ENCODE measurements around the gene RELT.

RELT gene

DNA sequence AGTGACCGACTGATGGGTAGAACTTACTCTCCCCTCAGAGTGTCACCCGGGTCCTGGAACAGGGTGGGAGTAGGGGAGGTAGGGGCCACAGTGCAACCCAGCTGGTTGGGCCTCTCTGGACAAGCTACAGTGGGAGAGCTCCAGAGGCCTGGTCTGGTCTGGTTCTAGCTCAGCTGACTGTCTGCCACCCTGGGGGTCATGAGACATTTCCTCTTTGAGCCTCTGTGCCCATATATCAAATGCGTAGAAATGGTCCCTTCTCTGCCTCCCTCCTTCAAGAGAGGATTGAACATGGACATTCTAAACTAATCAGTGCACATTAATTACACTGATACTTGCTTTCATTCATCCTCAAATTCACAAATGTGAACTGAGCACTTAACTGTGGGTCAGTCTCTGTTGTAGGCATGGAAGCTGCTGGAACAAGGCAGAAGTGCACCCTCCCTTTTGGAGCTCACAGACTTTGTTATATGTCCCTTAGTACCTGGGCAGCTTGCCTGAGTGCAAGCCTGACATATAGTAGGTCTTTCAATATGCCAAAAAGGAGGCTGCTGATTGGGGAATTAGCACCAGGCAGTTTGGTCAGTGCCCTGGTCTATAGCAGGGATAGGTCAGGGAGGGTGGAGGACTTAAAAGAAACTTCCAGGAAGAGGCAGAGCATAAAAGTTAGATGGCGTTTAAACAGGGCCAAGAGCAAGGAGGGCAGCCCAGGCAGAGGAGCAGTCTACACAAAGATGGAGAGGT lies 42.4 kb upstream of the RELT start:
- no peak overlapping the region for H3K4me3 ChIP-seq (replicated peaks; ENCODE audit: low read depth, low read length)
- DNase-seq (ENCODE audit: low read depth): no peak
- no peak for TF ChIP-seq CTCF (IDR thresholded peaks at IDR 0.05; ENCODE audit: low read length, missing control alignments)

DNA sequence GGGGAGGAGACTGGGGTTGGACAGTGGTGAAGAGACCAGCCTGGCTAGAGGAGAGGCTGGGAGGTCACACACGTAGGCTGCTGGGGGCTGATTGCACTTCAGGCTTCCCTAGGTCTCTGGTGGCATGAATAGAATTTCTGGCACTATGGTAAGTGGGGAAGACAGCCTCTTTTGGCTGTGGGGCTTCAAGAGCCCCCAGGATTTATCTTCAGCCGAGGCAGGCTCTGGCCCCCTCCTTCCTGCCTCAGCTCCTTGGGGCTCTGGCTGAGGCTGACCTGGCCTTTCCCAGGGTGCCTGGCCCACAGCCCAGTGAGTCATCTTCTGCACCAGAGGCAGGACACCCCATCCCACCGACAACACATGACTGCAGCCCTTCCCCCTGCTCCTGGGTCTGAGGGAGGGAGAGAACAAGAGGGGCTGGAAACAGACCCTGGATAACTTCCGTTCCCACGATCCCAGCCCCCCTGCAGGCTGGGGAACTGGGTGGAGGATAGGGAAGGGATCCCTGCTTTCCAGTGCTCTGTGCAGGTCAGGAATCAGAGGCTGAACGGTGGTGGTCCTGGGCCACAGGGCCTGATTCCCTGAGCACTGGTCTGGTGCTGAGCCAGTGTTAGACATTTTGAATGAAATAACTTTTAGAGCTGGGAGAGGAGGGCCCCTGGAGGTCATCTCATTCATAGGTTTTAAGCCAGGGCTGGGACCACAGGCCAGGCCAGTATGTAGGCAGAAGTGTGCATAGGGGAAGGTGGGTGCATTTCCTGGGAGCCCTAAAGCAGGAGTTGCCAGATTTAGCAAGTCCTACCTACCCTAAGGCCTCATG lies 41.6 kb upstream of the RELT start:
- H3K4me3 ChIP-seq (replicated peaks; ENCODE audit: low read depth, low read length): no peak overlapping the region
- no peak for TF ChIP-seq CTCF (IDR thresholded peaks at IDR 0.05; ENCODE audit: low read length, missing control alignments)
- DNase-seq (ENCODE audit: low read depth): peak; percentile 85

DNA sequence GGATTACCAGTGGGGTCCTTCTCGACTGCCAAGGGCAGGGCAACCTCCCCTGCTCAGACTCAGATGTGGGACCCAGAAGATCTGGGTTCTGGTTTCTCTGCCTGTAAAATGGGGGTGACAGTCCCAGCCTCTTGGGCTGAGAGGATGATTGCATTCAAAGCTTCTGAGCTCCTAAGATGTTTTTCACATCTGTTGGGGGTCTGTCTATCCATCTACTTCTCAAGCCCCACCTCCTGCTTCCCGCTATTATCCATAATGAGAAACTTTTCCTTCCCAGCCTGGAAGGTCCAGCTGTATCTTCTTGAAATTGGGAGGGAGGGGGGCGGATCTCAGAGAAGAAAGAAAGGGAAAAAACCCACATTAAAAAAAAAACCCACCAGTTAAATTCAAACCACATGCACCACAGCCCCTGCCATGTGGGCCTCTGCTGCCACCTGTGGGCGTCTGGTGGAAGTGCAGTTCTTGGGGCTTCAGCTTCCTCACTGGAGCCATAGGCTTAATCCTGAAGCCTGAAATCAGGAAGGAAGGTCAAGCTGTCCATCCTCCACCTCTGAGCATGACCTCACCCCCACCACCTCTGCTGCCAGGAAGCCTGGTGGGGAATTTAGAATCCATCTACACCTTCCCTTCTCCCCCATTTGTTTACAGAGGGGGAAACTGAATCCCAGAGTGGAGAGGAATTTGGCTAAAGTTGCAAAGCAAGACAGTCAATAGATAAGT lies 40.8 kb upstream of the RELT start:
- no peak for TF ChIP-seq CTCF (IDR thresholded peaks at IDR 0.05; ENCODE audit: low read length, missing control alignments)
- peak overlapping the region; percentile 1 for H3K4me3 ChIP-seq (replicated peaks; ENCODE audit: low read depth, low read length)
- peak; percentile 84 for DNase-seq (ENCODE audit: low read depth)

GRCh38 chr11:73337846-73338245 lies 38.4 kb upstream of the RELT start:
- DNase-seq (ENCODE audit: low read depth): no peak
- TF ChIP-seq CTCF (IDR thresholded peaks at IDR 0.05; ENCODE audit: low read length, missing control alignments): no peak

DNA sequence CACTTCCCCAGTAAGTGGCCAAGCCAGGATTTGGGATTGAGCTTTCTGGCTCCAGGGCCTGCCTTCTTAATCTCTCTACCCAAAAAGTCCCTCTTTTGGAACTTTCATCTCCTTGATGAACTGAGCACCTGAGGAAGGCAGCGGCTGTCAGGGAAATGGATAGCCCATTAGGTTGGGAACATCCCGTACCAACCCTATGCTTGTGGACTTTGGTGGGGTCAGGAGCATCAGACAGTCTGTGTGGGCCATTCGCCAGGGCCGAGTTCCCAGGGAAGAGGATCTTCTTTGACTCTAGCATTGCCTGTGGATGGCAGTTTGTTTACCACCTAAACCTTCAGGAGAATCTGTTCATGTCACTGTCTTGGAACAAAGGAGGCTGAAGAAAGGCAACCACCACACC lies 37.9 kb upstream of the RELT start:
- no peak for DNase-seq (ENCODE audit: low read depth)
- H3K4me3 ChIP-seq (replicated peaks; ENCODE audit: low read depth, low read length): no peak overlapping the region
- TF ChIP-seq CTCF (IDR thresholded peaks at IDR 0.05; ENCODE audit: low read length, missing control alignments): no peak

More at GRCh38 chr11:73337846-73338245, 38.4 kb upstream of the RELT start:
- H3K4me3 ChIP-seq (replicated peaks; ENCODE audit: low read depth, low read length): no peak overlapping the region

DNA sequence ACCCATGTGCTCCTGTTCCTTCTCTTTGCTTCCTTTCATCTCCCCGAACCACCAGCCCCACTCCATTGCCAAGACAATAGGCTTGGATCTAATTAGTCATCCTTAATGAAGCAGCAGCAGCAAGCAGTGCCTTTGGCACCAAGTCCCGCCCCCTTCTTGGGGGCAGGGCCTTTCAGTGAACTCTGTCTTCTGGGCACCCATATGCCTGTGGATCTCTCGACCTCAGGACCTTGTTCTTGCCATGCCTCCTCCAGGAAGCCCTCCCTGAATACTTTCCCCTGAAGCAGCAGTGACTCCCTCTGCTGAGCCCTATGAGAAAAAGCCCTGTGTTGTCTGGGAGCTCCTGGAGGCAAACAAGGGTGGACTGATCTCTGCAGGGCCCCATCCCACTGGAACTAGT lies 36.0 kb upstream of the RELT start:
- no peak for TF ChIP-seq CTCF (IDR thresholded peaks at IDR 0.05; ENCODE audit: low read length, missing control alignments)
- H3K4me3 ChIP-seq (replicated peaks; ENCODE audit: low read depth, low read length): no peak overlapping the region

More for the DNA sequence above, 36.0 kb upstream of the RELT start:
- DNase-seq (ENCODE audit: low read depth): no peak
